ENCODE data around the gene COG5.

Gene COG5

GRCh38 chr7:107563775-107564552, at the start of gene COG5, which contains the start of gene DUS4L:
Gene COG5, minus strand, starts transcription at chr7:107563920. Its CDS starts 24 bp downstream, at chr7:107563896.
Gene DUS4L, plus strand, starts transcription at chr7:107563971. Its CDS starts 3,100 bp downstream, at chr7:107567071.
- Histone ChIP-seq H3K9me3 (ENCODE audit: insufficient read depth, low read length) (no peaks in the 10 kb centered on the region), H3K4me1 (ENCODE audit: insufficient read depth, insufficient read length) (no peaks in the 10 kb centered on the region), H3K9ac (ENCODE audit: insufficient read length, low read depth) (peak within 1 kb of the TSS; percentile 90), H3K4me3 (ENCODE audit: insufficient read length, low read depth) (peak within 1 kb of the TSS; percentile 86), H3K27me3 (ENCODE audit: insufficient read depth, insufficient read length) (no peaks in the 10 kb centered on the region), H3K36me3 (ENCODE audit: insufficient read depth, insufficient read length, low read length) (peaks cover 18% of the 10 kb centered on the region)
- TF ChIP-seq YY1 (IDR thresholded peaks at IDR 0.05; ENCODE audit: insufficient read depth, insufficient read length) (peak; percentile 48), SUZ12 (IDR thresholded peaks at IDR 0.05; ENCODE audit: extremely low read depth, insufficient read depth, insufficient read length) (no peak)
- DNase-seq (ENCODE audit: low read depth, low spot score): peak; percentile 75

- Histone ChIP-seq H3K4me1 (ENCODE audit: insufficient read depth, insufficient read length) (no peaks in the 10 kb centered on the region), H3K36me3 (ENCODE audit: insufficient read depth, insufficient read length, low read length) (peaks cover 21% of the 10 kb centered on the region), H3K27me3 (ENCODE audit: insufficient read depth, insufficient read length) (no peaks in the 10 kb centered on the region), H3K9me3 (ENCODE audit: insufficient read depth, low read length) (no peaks in the 10 kb centered on the region), H3K9ac (ENCODE audit: insufficient read length, low read depth) (no peak overlapping the region), H3K4me3 (ENCODE audit: insufficient read length, low read depth) (no peak overlapping the region)
- no peak for TF ChIP-seq YY1 (IDR thresholded peaks at IDR 0.05; ENCODE audit: insufficient read depth, insufficient read length)
- no peak for TF ChIP-seq SUZ12 (IDR thresholded peaks at IDR 0.05; ENCODE audit: extremely low read depth, insufficient read depth, insufficient read length)
- no peak for TF ChIP-seq ZNF274 (IDR thresholded peaks at IDR 0.05; ENCODE audit: low read depth, low read length)
- no peak for DNase-seq (ENCODE audit: low read depth, low spot score)
Observed at GRCh38 chr7:107613439-107613838, 49.7 kb upstream of the COG5 start.

- H3K36me3 ChIP-seq (ENCODE audit: insufficient read depth, insufficient read length, low read length): peaks cover 14% of the 10 kb centered on the region
- no peaks in the 10 kb centered on the region for H3K9me3 ChIP-seq (ENCODE audit: insufficient read depth, low read length)
- DNase-seq (ENCODE audit: low read depth, low spot score): no peak
Observed at GRCh38 chr7:107610323-107610722, 46.6 kb upstream of the COG5 start.

DNA sequence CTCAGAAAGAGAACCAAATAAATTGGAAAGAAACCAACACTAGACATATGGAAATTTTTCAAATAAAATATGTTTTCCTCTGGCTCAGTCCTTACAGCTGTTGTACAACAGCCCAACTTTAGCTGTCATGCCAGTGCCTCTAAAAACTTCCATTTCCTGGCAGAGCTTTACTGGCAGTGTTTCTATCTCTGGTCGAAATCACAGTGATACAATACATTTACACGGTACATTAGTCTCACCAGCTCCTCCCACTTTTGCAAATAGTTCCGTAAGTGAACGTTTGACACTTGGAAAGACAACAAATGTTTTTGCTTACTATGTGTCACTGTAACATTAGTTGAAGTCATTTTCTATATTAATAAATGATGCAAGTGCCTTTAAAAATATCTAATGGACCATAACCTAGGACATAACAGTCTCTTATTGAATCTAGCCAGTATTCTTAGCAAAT, 46.1 kb upstream of the COG5 start:
- DNase-seq (ENCODE audit: low read depth, low spot score): no peak
- no peak for TF ChIP-seq YY1 (IDR thresholded peaks at IDR 0.05; ENCODE audit: insufficient read depth, insufficient read length)
- TF ChIP-seq ZNF274 (IDR thresholded peaks at IDR 0.05; ENCODE audit: low read depth, low read length): no peak
- TF ChIP-seq SUZ12 (IDR thresholded peaks at IDR 0.05; ENCODE audit: extremely low read depth, insufficient read depth, insufficient read length): no peak
- Histone ChIP-seq H3K4me3 (ENCODE audit: insufficient read length, low read depth) (no peak overlapping the region), H3K9ac (ENCODE audit: insufficient read length, low read depth) (no peak overlapping the region), H3K36me3 (ENCODE audit: insufficient read depth, insufficient read length, low read length) (peaks cover 16% of the 10 kb centered on the region), H3K9me3 (ENCODE audit: insufficient read depth, low read length) (no peaks in the 10 kb centered on the region), H3K4me1 (ENCODE audit: insufficient read depth, insufficient read length) (no peaks in the 10 kb centered on the region), H3K27me3 (ENCODE audit: insufficient read depth, insufficient read length) (no peaks in the 10 kb centered on the region)

More at GRCh38 chr7:107610323-107610722, 46.6 kb upstream of the COG5 start:
- TF ChIP-seq SUZ12 (IDR thresholded peaks at IDR 0.05; ENCODE audit: extremely low read depth, insufficient read depth, insufficient read length): no peak
- no peak for TF ChIP-seq YY1 (IDR thresholded peaks at IDR 0.05; ENCODE audit: insufficient read depth, insufficient read length)
- TF ChIP-seq ZNF274 (IDR thresholded peaks at IDR 0.05; ENCODE audit: low read depth, low read length): no peak
- no peak overlapping the region for H3K9ac ChIP-seq (ENCODE audit: insufficient read length, low read depth)
- H3K4me3 ChIP-seq (ENCODE audit: insufficient read length, low read depth): no peak overlapping the region
- no peaks in the 10 kb centered on the region for H3K27me3 ChIP-seq (ENCODE audit: insufficient read depth, insufficient read length)
- no peaks in the 10 kb centered on the region for H3K4me1 ChIP-seq (ENCODE audit: insufficient read depth, insufficient read length)

GRCh38 chr7:107606303-107606702, 42.6 kb upstream of the COG5 start:
- H3K36me3 ChIP-seq (ENCODE audit: insufficient read depth, insufficient read length, low read length): peaks cover 10% of the 10 kb centered on the region
- TF ChIP-seq ZNF274 (IDR thresholded peaks at IDR 0.05; ENCODE audit: low read depth, low read length): no peak
- TF ChIP-seq SUZ12 (IDR thresholded peaks at IDR 0.05; ENCODE audit: extremely low read depth, insufficient read depth, insufficient read length): no peak
- no peak for TF ChIP-seq YY1 (IDR thresholded peaks at IDR 0.05; ENCODE audit: insufficient read depth, insufficient read length)
- H3K9me3 ChIP-seq (ENCODE audit: insufficient read depth, low read length): no peaks in the 10 kb centered on the region
- no peaks in the 10 kb centered on the region for H3K4me1 ChIP-seq (ENCODE audit: insufficient read depth, insufficient read length)
- H3K9ac ChIP-seq (ENCODE audit: insufficient read length, low read depth): no peak overlapping the region
- no peaks in the 10 kb centered on the region for H3K27me3 ChIP-seq (ENCODE audit: insufficient read depth, insufficient read length)
- H3K4me3 ChIP-seq (ENCODE audit: insufficient read length, low read depth): no peak overlapping the region
- DNase-seq (ENCODE audit: low read depth, low spot score): no peak

- DNase-seq (ENCODE audit: low read depth, low spot score): no peak
- peaks cover 13% of the 10 kb centered on the region for H3K36me3 ChIP-seq (ENCODE audit: insufficient read depth, insufficient read length, low read length)
- no peaks in the 10 kb centered on the region for H3K9me3 ChIP-seq (ENCODE audit: insufficient read depth, low read length)
- H3K9ac ChIP-seq (ENCODE audit: insufficient read length, low read depth): no peak overlapping the region
- TF ChIP-seq ZNF274 (IDR thresholded peaks at IDR 0.05; ENCODE audit: low read depth, low read length): no peak
- no peaks in the 10 kb centered on the region for H3K27me3 ChIP-seq (ENCODE audit: insufficient read depth, insufficient read length)
- no peaks in the 10 kb centered on the region for H3K4me1 ChIP-seq (ENCODE audit: insufficient read depth, insufficient read length)
- H3K4me3 ChIP-seq (ENCODE audit: insufficient read length, low read depth): no peak overlapping the region
Observed at GRCh38 chr7:107605218-107605815, 41.6 kb upstream of the COG5 start.

- no peaks in the 10 kb centered on the region for H3K27me3 ChIP-seq (ENCODE audit: insufficient read depth, insufficient read length)
- no peaks in the 10 kb centered on the region for H3K4me1 ChIP-seq (ENCODE audit: insufficient read depth, insufficient read length)
- no peak overlapping the region for H3K9ac ChIP-seq (ENCODE audit: insufficient read length, low read depth)
- no peaks in the 10 kb centered on the region for H3K9me3 ChIP-seq (ENCODE audit: insufficient read depth, low read length)
- H3K4me3 ChIP-seq (ENCODE audit: insufficient read length, low read depth): no peak overlapping the region
- H3K36me3 ChIP-seq (ENCODE audit: insufficient read depth, insufficient read length, low read length): peaks cover 17% of the 10 kb centered on the region
- TF ChIP-seq ZNF274 (IDR thresholded peaks at IDR 0.05; ENCODE audit: low read depth, low read length) (no peak), SUZ12 (IDR thresholded peaks at IDR 0.05; ENCODE audit: extremely low read depth, insufficient read depth, insufficient read length) (no peak)
- DNase-seq (ENCODE audit: low read depth, low spot score): no peak
Observed at GRCh38 chr7:107600816-107601215, 37.1 kb upstream of the COG5 start.

All from NT2/D1 (cell line).